AG09319 (cell line): ENCODE results near the gene RPS24.

Experiments
- DNase-seq: peaks from one replicate; pipeline ENCODE4 v3.0.0-alpha.2; 2010; ENCODE audit warnings: low read depth; ENCODE audit errors: extremely low read depth
- TF ChIP-seq, protein P1 (sequence below): IDR thresholded peaks from 2 replicates; pipeline ENCODE4 v1.5.1; 2011; ENCODE audit warnings: low read depth, mild to moderate bottlenecking, inconsistent platforms, low read length, moderate library complexity

The RPS24 gene

DNA sequence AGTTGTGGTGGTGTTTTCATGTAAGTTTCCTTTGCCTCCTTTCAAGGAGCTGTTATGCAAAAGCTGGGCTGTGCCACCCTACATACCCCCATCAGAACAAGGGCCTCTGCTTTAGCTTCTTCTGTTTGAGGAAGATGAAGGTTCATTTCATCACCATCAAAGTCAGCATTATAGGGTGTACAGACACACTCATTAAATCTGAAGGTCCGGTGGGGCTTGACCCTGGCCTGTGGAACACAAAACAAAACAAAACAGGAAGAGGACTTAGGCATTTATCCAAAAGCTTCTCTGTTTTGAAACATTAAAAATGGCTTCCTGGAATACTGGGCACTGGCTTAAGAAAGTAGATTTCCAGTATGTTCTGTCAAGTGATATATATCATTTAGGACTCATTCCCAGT lies 20.1 kb upstream of the RPS24 start:
- TF ChIP-seq, protein P1, sequence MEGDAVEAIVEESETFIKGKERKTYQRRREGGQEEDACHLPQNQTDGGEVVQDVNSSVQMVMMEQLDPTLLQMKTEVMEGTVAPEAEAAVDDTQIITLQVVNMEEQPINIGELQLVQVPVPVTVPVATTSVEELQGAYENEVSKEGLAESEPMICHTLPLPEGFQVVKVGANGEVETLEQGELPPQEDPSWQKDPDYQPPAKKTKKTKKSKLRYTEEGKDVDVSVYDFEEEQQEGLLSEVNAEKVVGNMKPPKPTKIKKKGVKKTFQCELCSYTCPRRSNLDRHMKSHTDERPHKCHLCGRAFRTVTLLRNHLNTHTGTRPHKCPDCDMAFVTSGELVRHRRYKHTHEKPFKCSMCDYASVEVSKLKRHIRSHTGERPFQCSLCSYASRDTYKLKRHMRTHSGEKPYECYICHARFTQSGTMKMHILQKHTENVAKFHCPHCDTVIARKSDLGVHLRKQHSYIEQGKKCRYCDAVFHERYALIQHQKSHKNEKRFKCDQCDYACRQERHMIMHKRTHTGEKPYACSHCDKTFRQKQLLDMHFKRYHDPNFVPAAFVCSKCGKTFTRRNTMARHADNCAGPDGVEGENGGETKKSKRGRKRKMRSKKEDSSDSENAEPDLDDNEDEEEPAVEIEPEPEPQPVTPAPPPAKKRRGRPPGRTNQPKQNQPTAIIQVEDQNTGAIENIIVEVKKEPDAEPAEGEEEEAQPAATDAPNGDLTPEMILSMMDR = no peak
- DNase-seq = no peak

GRCh38 chr10:78015546-78015945 lies 18.1 kb upstream of the RPS24 start:
- TF ChIP-seq, protein P1 = no peak
- DNase-seq = no peak

DNA sequence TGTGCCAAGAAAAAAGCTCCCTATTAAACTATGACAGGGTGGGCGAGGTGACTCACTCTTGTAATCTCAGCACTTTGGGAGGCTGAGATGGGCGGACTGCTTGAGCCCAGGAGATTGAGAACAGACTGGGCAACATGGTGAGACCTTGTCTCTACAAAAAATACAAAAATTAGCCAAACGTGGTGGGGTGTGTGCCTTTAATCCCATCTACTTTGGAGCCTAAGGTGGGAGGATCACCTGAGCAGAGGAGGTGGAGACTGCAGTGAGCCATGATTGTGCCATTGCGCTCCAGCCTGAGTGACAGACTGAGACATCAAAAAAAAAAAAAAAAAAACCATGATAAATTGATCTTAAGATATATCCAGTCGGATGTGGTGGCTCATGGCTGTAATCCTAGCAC lies 15.8 kb upstream of the RPS24 start:
- DNase-seq = no peak
- TF ChIP-seq, protein P1 = no peak

DNA sequence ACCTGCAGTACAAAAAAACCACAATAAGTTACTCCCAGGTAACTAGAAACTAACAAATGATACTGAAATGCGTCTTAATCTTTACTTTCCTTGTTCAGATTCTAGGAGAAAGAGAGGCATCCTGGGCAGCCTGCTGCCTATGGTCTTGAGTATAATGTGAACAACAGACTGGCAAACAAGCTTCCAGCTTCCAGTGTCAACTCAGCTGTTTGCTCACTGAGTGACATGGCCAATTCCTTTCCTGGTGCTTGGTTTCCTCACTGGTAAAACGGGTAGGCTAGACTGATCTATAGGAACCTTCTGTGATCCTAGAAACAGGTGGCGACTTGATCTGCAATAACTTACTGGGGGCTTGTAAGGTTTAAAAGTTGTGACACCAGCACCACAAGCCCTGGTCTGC lies 14.4 kb upstream of the RPS24 start:
- TF ChIP-seq, protein P1 = no peak
- DNase-seq = no peak

- TF ChIP-seq, protein P1 = no peak
- DNase-seq = no peak
These were observed 12.5 kb upstream of the RPS24 start for GRCh38 chr10:78021201-78021600.

GRCh38 chr10:78023741-78024140 lies 9.9 kb upstream of the RPS24 start:
- TF ChIP-seq, protein P1 = no peak
- no peak for DNase-seq

DNA sequence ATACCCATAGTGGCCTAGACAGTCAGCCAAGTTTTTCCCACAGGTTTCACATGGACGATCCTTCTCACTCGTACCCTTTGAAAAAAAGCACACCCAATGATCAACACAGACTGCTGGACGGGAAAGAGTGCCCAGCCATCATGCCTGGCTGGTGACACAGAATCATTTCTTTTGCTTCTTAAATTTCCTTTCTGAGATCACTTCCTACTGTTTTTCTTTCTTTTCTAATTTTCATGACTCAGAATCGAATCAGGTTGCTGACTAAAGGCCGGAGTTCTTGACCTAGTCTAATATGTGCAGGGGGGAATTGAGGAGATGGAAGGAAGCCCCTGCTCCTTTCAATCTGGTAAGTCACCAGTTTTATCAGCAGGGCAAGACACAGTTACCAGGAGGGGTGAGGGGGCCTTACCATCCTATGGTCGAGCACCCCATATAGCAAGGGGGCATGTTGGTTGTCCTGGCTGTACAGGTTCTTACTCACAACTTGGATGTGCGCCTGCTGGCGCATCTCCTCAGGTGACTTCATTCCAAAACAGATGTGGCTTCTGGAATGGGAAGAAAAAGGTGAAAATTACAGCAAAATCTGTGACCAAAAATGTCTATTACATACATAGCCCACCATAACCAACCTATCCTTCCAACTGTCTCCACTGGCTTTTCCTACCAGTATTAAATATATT lies 7.8 kb upstream of the RPS24 start:
- TF ChIP-seq, protein P1 = no peak
- DNase-seq = no peak
